Activated CD8-positive, alpha-beta memory T cell treated with anti-CD3 and anti-CD28 coated beads, Interleukin-2, amount 10 ng/mL, durations not matched to agents 7 days and 5 days (primary cell): Measurements from ENCODE around the gene TMEM147. TPM values are rescaled to one million over a fixed set of nuclear protein-coding genes. Genes with fewer than 3 reads are reported as not detected.

Source experiments
- ATAC-seq: fragments of 150-1000 bp; cut with Tn5 transposase; one replicate; pipeline ENCODE4 v1.10.0; 2021; ENCODE audit warnings: moderate library complexity
- CTCF ChIA-PET: fragments of 350-600 bp; sonication (Branson Sonifier 250); formaldehyde crosslinking; loops from one replicate; lab custom pipeline; 2021; ENCODE audit warnings: antibody characterized with exemption; lab: Charles Lee
- DNase-seq: peaks from one replicate; pipeline ENCODE4 v3.0.0-alpha.2; 2020
- H3K27ac Mint-ChIP-seq: one replicate; pipeline ENCODE4 v1.8.0; 2021; ENCODE audit warnings: mild to moderate bottlenecking, mixed read lengths
- H3K27me3 Mint-ChIP-seq: one replicate; pipeline ENCODE4 v1.8.0; 2021; ENCODE audit warnings: mixed read lengths
- H3K36me3 Mint-ChIP-seq: one replicate; pipeline ENCODE4 v1.8.0; 2021; ENCODE audit warnings: mild to moderate bottlenecking, mixed read lengths
- H3K4me1 Mint-ChIP-seq: one replicate; pipeline ENCODE4 v1.8.0; 2021; ENCODE audit warnings: mixed read lengths
- H3K4me3 Mint-ChIP-seq: one replicate; pipeline ENCODE4 v1.8.0; 2021; ENCODE audit warnings: mild to moderate bottlenecking, moderate library complexity, mixed read lengths
- H3K9me3 Mint-ChIP-seq: one replicate; pipeline ENCODE4 v1.8.0; 2022; ENCODE audit warnings: low read depth, mixed read lengths
- total RNA-seq, 2 experiments: library from RNA; stranded (reverse); gene quantifications; one replicate each; pipeline ENCODE4 v1.2.3, GENCODE V29; 2021

Gene TMEM147
- total RNA-seq, 2 experiments from 2014 or later: 43.6 to 65.3 TPM

- Mint-ChIP-seq H3K4me3 (no peak overlapping the region), H3K9me3 (no peaks in the 10 kb centered on the region), H3K27ac (no peak overlapping the region), H3K36me3 (no peaks in the 10 kb centered on the region), H3K27me3 (peaks cover 21% of the 10 kb centered on the region), H3K4me1 (peaks cover 8% of the 10 kb centered on the region)
- DNase-seq (no peak), ATAC-seq (no peak)
- CTCF ChIA-PET: interaction anchor here (1.8 kb wide), 1 partner anchor 45 kb away, joined by 4 read pairs; no protein-coding TSS in a partner anchor
Measured at GRCh38 chr19:35555301-35556005, 10.0 kb downstream of the TMEM147 start.

GRCh38 chr19:35556025-35556590 lies 10.7 kb downstream of the TMEM147 start:
- ATAC-seq: no peak
- H3K36me3 Mint-ChIP-seq: no peaks in the 10 kb centered on the region
- H3K4me1 Mint-ChIP-seq: peaks cover 8% of the 10 kb centered on the region
- CTCF ChIA-PET: interaction anchor here (1.8 kb wide), 2 partner anchors 46 to 264 kb away, joined by 4 to 6 read pairs; no protein-coding TSS in a partner anchor
- H3K27ac Mint-ChIP-seq: no peak overlapping the region
- no peak overlapping the region for H3K4me3 Mint-ChIP-seq
- peaks cover 23% of the 10 kb centered on the region for H3K27me3 Mint-ChIP-seq
- no peaks in the 10 kb centered on the region for H3K9me3 Mint-ChIP-seq
- DNase-seq: no peak

- DNase-seq (no peak), ATAC-seq (no peak)
- Mint-ChIP-seq H3K27me3 (peaks cover 28% of the 10 kb centered on the region), H3K27ac (no peak overlapping the region), H3K4me1 (peaks cover 8% of the 10 kb centered on the region), H3K9me3 (no peaks in the 10 kb centered on the region), H3K4me3 (no peak overlapping the region), H3K36me3 (no peaks in the 10 kb centered on the region)
- CTCF ChIA-PET: interaction anchor here (0.7 to 2.4 kb wide), 3 partner anchors 8 to 263 kb away, joined by 3 to 9 read pairs (median 6); no protein-coding TSS in a partner anchor
Measured at GRCh38 chr19:35556846-35557538, 11.6 kb downstream of the TMEM147 start.

GRCh38 chr19:35557539-35558399 lies 12.3 kb downstream of the TMEM147 start:
- Mint-ChIP-seq H3K4me1 (peaks cover 8% of the 10 kb centered on the region), H3K4me3 (peak overlapping the region; percentile 52), H3K27ac (no peak overlapping the region), H3K9me3 (no peaks in the 10 kb centered on the region), H3K36me3 (no peaks in the 10 kb centered on the region), H3K27me3 (peaks cover 30% of the 10 kb centered on the region)
- CTCF ChIA-PET: interaction anchor here (0.7 to 2.4 kb wide), 5 partner anchors 9 to 262 kb away, joined by 3 to 9 read pairs (median 3); no protein-coding TSS in a partner anchor
- ATAC-seq: peak; percentile 67
- DNase-seq: peak; percentile 66

GRCh38 chr19:35558400-35559280 lies 13.2 kb downstream of the TMEM147 start:
- CTCF ChIA-PET: interaction anchor here (1.0 to 2.4 kb wide), 2 partner anchors 10 to 134 kb away, joined by 3 to 9 read pairs; no protein-coding TSS in a partner anchor
- no peak overlapping the region for H3K4me3 Mint-ChIP-seq
- H3K27ac Mint-ChIP-seq: no peak overlapping the region
- no peaks in the 10 kb centered on the region for H3K9me3 Mint-ChIP-seq
- peaks cover 8% of the 10 kb centered on the region for H3K4me1 Mint-ChIP-seq
- no peaks in the 10 kb centered on the region for H3K36me3 Mint-ChIP-seq
- peaks cover 30% of the 10 kb centered on the region for H3K27me3 Mint-ChIP-seq
- no peak for DNase-seq
- ATAC-seq: no peak

- CTCF ChIA-PET: interaction anchor here (2.4 kb wide), 1 partner anchor 11 kb away, joined by 9 read pairs; no protein-coding TSS in a partner anchor
- no peak for DNase-seq
- Mint-ChIP-seq H3K27ac (no peak overlapping the region), H3K4me1 (peaks cover 8% of the 10 kb centered on the region), H3K27me3 (peaks cover 30% of the 10 kb centered on the region), H3K9me3 (no peaks in the 10 kb centered on the region), H3K36me3 (no peaks in the 10 kb centered on the region), H3K4me3 (no peak overlapping the region)
- ATAC-seq: no peak
Measured at GRCh38 chr19:35559281-35559659, 13.8 kb downstream of the TMEM147 start.

GRCh38 chr19:35559781-35560180 lies 14.4 kb downstream of the TMEM147 start:
- no peak for DNase-seq
- no peaks in the 10 kb centered on the region for H3K36me3 Mint-ChIP-seq
- H3K4me3 Mint-ChIP-seq: no peak overlapping the region
- ATAC-seq: no peak
- H3K27me3 Mint-ChIP-seq: peaks cover 30% of the 10 kb centered on the region
- H3K4me1 Mint-ChIP-seq: peaks cover 8% of the 10 kb centered on the region
- H3K9me3 Mint-ChIP-seq: no peaks in the 10 kb centered on the region
- CTCF ChIA-PET: no interaction called here
- H3K27ac Mint-ChIP-seq: no peak overlapping the region

- ATAC-seq (no peak), DNase-seq (no peak)
- Mint-ChIP-seq H3K9me3 (no peaks in the 10 kb centered on the region), H3K4me1 (peaks cover 8% of the 10 kb centered on the region), H3K27ac (no peak overlapping the region), H3K36me3 (no peaks in the 10 kb centered on the region), H3K27me3 (peaks cover 30% of the 10 kb centered on the region), H3K4me3 (no peak overlapping the region)
- CTCF ChIA-PET: no interaction called here
Measured at GRCh38 chr19:35560271-35560670, 14.8 kb downstream of the TMEM147 start.

GRCh38 chr19:35560677-35561076 lies 15.3 kb downstream of the TMEM147 start:
- H3K36me3 Mint-ChIP-seq: no peaks in the 10 kb centered on the region
- no peaks in the 10 kb centered on the region for H3K9me3 Mint-ChIP-seq
- H3K4me1 Mint-ChIP-seq: peaks cover 8% of the 10 kb centered on the region
- H3K4me3 Mint-ChIP-seq: no peak overlapping the region
- CTCF ChIA-PET: no interaction called here
- no peak overlapping the region for H3K27ac Mint-ChIP-seq
- no peak for ATAC-seq
- peaks cover 30% of the 10 kb centered on the region for H3K27me3 Mint-ChIP-seq
- DNase-seq: no peak

GRCh38 chr19:35561436-35561835 lies 16.0 kb downstream of the TMEM147 start:
- DNase-seq: no peak
- Mint-ChIP-seq H3K9me3 (no peaks in the 10 kb centered on the region), H3K36me3 (no peaks in the 10 kb centered on the region), H3K4me3 (no peak overlapping the region), H3K27ac (no peak overlapping the region), H3K4me1 (peaks cover 8% of the 10 kb centered on the region), H3K27me3 (peaks cover 27% of the 10 kb centered on the region)
- CTCF ChIA-PET: no interaction called here
- no peak for ATAC-seq

- Mint-ChIP-seq H3K4me1 (peaks cover 5% of the 10 kb centered on the region), H3K9me3 (no peaks in the 10 kb centered on the region), H3K27me3 (peaks cover 23% of the 10 kb centered on the region), H3K4me3 (no peak overlapping the region), H3K36me3 (no peaks in the 10 kb centered on the region), H3K27ac (no peak overlapping the region)
- no peak for ATAC-seq
- CTCF ChIA-PET: no interaction called here
- no peak for DNase-seq
Measured at GRCh38 chr19:35562336-35562735, 16.9 kb downstream of the TMEM147 start.

- CTCF ChIA-PET: no interaction called here
- H3K27me3 Mint-ChIP-seq: peaks cover 23% of the 10 kb centered on the region
- no peak for DNase-seq
- peaks cover 4% of the 10 kb centered on the region for H3K4me1 Mint-ChIP-seq
- no peaks in the 10 kb centered on the region for H3K36me3 Mint-ChIP-seq
- ATAC-seq: no peak
- no peak overlapping the region for H3K4me3 Mint-ChIP-seq
- H3K9me3 Mint-ChIP-seq: no peaks in the 10 kb centered on the region
- H3K27ac Mint-ChIP-seq: no peak overlapping the region
Measured at GRCh38 chr19:35562776-35563175, 17.4 kb downstream of the TMEM147 start.
